ENCODE results near the gene HPCAL1. TPM values are rescaled to one million over a fixed set of nuclear protein-coding genes. Genes with fewer than 3 reads are reported as not detected.
A peak's percentile ranks its signal among the peaks of the same experiment; 100 is the strongest.

HPCAL1 gene
- total RNA-seq, 1 experiment from 2014 or later: 312 TPM

GRCh38 chr2:10471955-10472354 lies 169.3 kb downstream of the HPCAL1 start:
- no peaks in the 10 kb centered on the region for H4K20me1 ChIP-seq (ENCODE audit: low read length)
- no peaks in the 10 kb centered on the region for H3K4me1 ChIP-seq (ENCODE audit: insufficient read depth, low read length)
- intact Hi-C loops (cut with micrococcal nuclease): no loop called here
- ChIA-PET CTCF (interaction anchor here (0.5 to 0.6 kb wide), 2 partner anchors 150 to 423 kb away, joined by 3 to 9 read pairs; no protein-coding TSS in a partner anchor), POLR2A (ENCODE audit: unreplicated experiment) (no interaction called here)
- peak; percentile 43 for ATAC-seq
- no peaks in the 10 kb centered on the region for H3K79me2 ChIP-seq (ENCODE audit: low read length)
- BruUV-seq (replicated peaks): no TSS peak
- no peak overlapping the region for H3K27ac ChIP-seq (ENCODE audit: low read length)
- no peak for DNase-seq
- no peak overlapping the region for H2AFZ ChIP-seq (ENCODE audit: low read length)
- no peaks in the 10 kb centered on the region for H3K9me3 ChIP-seq (ENCODE audit: low read length)
- no peaks in the 10 kb centered on the region for H3F3A ChIP-seq (ENCODE audit: low read length, unreplicated experiment)
- no peak overlapping the region for H3K4me3 ChIP-seq (ENCODE audit: low read length)
- no peak overlapping the region for H3K4me2 ChIP-seq (ENCODE audit: low read length)
- no peaks in the 10 kb centered on the region for H3K36me3 ChIP-seq (ENCODE audit: low read depth, low read length)
- H3K9ac ChIP-seq (ENCODE audit: low read length): no peak overlapping the region
- H3K27me3 ChIP-seq (ENCODE audit: low read length): no peaks in the 10 kb centered on the region
- TF ChIP-seq EZH2phosphoT487 (IDR thresholded peaks at IDR 0.05; ENCODE audit: borderline replicate concordance, low read length) (no peak), EZH2 (IDR thresholded peaks at IDR 0.05; ENCODE audit: low read length, unreplicated experiment) (no peak), CTCF (conservative IDR thresholded peaks at IDR 0.05; ENCODE audit: low read depth, low read length) (no peak)
- H3K9me2 ChIP-seq (replicated peaks; ENCODE audit: low read length): no peaks in the 10 kb centered on the region

DNA sequence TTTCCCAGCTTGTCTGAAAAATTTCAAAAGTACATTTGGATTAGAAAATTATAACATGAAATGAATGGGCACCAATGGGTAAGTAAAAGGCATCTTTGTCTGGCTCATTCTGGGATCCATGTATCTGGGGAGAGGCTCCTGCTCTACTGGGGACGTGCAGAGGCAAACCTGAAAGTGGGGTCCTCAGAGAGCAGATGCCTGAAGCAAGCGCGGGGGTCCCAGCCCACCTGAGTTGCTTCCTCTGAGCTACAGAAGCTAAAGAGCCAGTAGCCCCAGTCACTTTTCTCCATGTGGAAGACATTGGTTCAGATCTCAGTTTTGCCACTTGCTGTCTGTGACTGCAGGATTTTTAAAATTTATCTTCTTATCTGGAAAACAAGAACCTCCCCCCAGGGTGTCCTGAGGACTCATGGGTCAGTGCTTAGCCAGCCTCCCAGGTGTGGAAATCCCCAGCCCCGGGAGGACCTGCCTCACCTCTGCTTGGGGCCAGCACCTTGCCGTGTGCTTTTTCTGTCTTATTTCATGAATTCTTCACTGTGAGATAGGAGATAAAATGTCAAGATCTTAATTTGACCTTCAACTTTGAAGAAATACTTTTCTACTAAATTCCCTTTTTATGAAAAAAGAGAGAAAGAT lies 170.5 kb downstream of the HPCAL1 start:
- DNase-seq (no peak), ATAC-seq (no peak)
- POLR2A ChIA-PET (ENCODE audit: unreplicated experiment): no interaction called here
- Histone ChIP-seq H3K4me1 (ENCODE audit: insufficient read depth, low read length) (no peaks in the 10 kb centered on the region), H3K27ac (ENCODE audit: low read length) (no peak overlapping the region), H3K79me2 (ENCODE audit: low read length) (no peaks in the 10 kb centered on the region), H3K9me3 (ENCODE audit: low read length) (no peaks in the 10 kb centered on the region), H3K4me2 (ENCODE audit: low read length) (no peak overlapping the region), H3K4me3 (ENCODE audit: low read length) (no peak overlapping the region), H3K36me3 (ENCODE audit: low read depth, low read length) (no peaks in the 10 kb centered on the region), H3K9me2 (replicated peaks; ENCODE audit: low read length) (no peaks in the 10 kb centered on the region), H3K27me3 (ENCODE audit: low read length) (no peaks in the 10 kb centered on the region), H3F3A (ENCODE audit: low read length, unreplicated experiment) (no peaks in the 10 kb centered on the region), H2AFZ (ENCODE audit: low read length) (no peak overlapping the region), H4K20me1 (ENCODE audit: low read length) (no peaks in the 10 kb centered on the region), H3K9ac (ENCODE audit: low read length) (no peak overlapping the region)
- TF ChIP-seq CTCF (conservative IDR thresholded peaks at IDR 0.05; ENCODE audit: low read depth, low read length) (no peak), EZH2 (IDR thresholded peaks at IDR 0.05; ENCODE audit: low read length, unreplicated experiment) (no peak), EZH2phosphoT487 (IDR thresholded peaks at IDR 0.05; ENCODE audit: borderline replicate concordance, low read length) (no peak)
- intact Hi-C loops (cut with micrococcal nuclease): no loop called here
- CTCF ChIA-PET: no interaction called here
- BruUV-seq (replicated peaks): no TSS peak

GRCh38 chr2:10475221-10475722 lies 172.6 kb downstream of the HPCAL1 start:
- CTCF ChIA-PET: no interaction called here
- BruUV-seq (replicated peaks): no TSS peak
- Histone ChIP-seq H3K9me2 (replicated peaks; ENCODE audit: low read length) (no peaks in the 10 kb centered on the region), H4K20me1 (ENCODE audit: low read length) (no peaks in the 10 kb centered on the region), H3K9me3 (ENCODE audit: low read length) (no peaks in the 10 kb centered on the region), H3K36me3 (ENCODE audit: low read depth, low read length) (no peaks in the 10 kb centered on the region), H3K27ac (ENCODE audit: low read length) (no peak overlapping the region), H3K4me1 (ENCODE audit: insufficient read depth, low read length) (no peaks in the 10 kb centered on the region), H3K27me3 (ENCODE audit: low read length) (no peaks in the 10 kb centered on the region), H3K79me2 (ENCODE audit: low read length) (no peaks in the 10 kb centered on the region), H3K4me2 (ENCODE audit: low read length) (no peak overlapping the region), H3F3A (ENCODE audit: low read length, unreplicated experiment) (no peaks in the 10 kb centered on the region), H3K9ac (ENCODE audit: low read length) (no peak overlapping the region), H3K4me3 (ENCODE audit: low read length) (no peak overlapping the region), H2AFZ (ENCODE audit: low read length) (no peak overlapping the region)
- intact Hi-C loops (cut with micrococcal nuclease): no loop called here
- POLR2A ChIA-PET (ENCODE audit: unreplicated experiment): no interaction called here
- DNase-seq: no peak
- no peak for ATAC-seq
- TF ChIP-seq EZH2 (IDR thresholded peaks at IDR 0.05; ENCODE audit: low read length, unreplicated experiment) (no peak), CTCF (conservative IDR thresholded peaks at IDR 0.05; ENCODE audit: low read depth, low read length) (no peak), EZH2phosphoT487 (IDR thresholded peaks at IDR 0.05; ENCODE audit: borderline replicate concordance, low read length) (no peak)
